Measurements from ENCODE around the gene DUXB. TPM values are rescaled to one million over a fixed set of nuclear protein-coding genes. Genes with fewer than 3 reads are reported as not detected.

The DUXB gene
- total RNA-seq, 5 donors from 2014 or later (not counting 1 experiment from before 2014, with no cell fraction given), result not detected

DNA sequence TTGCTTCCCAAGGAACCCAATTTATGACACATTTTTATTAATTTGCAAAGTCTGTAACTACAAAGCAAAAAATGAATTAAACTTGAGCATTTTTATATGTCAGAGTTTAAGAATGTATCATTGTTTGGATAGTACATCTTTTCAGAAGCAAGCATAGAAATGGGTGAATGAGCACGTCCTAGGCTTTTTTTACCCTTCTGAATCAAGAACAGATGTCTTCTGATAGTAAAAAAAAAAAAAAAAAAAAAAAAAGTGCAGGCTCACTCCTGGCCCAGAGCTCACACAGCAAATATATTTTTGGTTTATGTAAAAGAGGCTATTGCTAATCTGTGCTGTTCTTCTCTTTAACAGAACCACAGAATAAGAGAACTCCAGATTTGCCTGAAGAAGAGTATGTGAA is 47.3 kb downstream of the DUXB start:
- no peaks in the 10 kb centered on the region for H3K27me3 Mint-ChIP-seq
- no peak for ATAC-seq (replicated peaks in 1 of 4)
- H3K36me3 Mint-ChIP-seq, result peaks cover 50% of the 10 kb centered on the region
- peaks cover 60 to 67% (median 62%) of the 10 kb centered on the region in 3 donors for H3K4me1 Mint-ChIP-seq
- ChIA-PET POLR2A (no interaction called here), CTCF (interaction anchor here in 1 of 2 donors (0.8 kb wide), 1 partner anchor 35 kb away, joined by 3 read pairs; no protein-coding TSS in a partner anchor)
- WGBS (ENCODE audit: insufficient coverage), result no CpG with 5 or more reads among the region's 1 CpG
- Histone ChIP-seq H3K27ac (ENCODE audit: low read length) (peak overlapping the region; percentile 13), H3K4me1 (ENCODE audit: control insufficient read depth in 1 of 2, extremely low read depth in 1 of 2, insufficient read depth in 2 of 2, low read length in 2 of 2) (peaks cover 18 to 23% of the 10 kb centered on the region in 2 experiments), H3K9me3 (no peaks in the 10 kb centered on the region), H3K36me3 (ENCODE audit: control insufficient read depth in 2 of 2, extremely low read depth in 1 of 2, insufficient read depth in 1 of 2, low read length in 1 of 2) (peaks cover 4 to 50% of the 10 kb centered on the region in 2 donors), H3K27me3 (replicated peaks in 1 of 2; ENCODE audit: control insufficient read depth in 2 of 2, extremely low read depth in 1 of 2, insufficient read depth in 2 of 2, low read length in 1 of 2) (no peaks in the 10 kb centered on the region), H3K4me3 (ENCODE audit: control insufficient read depth in 1 of 2, extremely low read depth in 1 of 2, low read length in 1 of 2) (no peak overlapping the region)
- no peak for DNase-seq
- H3K9me3 Mint-ChIP-seq, result no peaks in the 10 kb centered on the region
- peak overlapping the region; percentile 63 to 74 for H3K27ac Mint-ChIP-seq
- peak overlapping the region; percentile 30 to 99 (median 48) for H3K4me3 Mint-ChIP-seq

DNA sequence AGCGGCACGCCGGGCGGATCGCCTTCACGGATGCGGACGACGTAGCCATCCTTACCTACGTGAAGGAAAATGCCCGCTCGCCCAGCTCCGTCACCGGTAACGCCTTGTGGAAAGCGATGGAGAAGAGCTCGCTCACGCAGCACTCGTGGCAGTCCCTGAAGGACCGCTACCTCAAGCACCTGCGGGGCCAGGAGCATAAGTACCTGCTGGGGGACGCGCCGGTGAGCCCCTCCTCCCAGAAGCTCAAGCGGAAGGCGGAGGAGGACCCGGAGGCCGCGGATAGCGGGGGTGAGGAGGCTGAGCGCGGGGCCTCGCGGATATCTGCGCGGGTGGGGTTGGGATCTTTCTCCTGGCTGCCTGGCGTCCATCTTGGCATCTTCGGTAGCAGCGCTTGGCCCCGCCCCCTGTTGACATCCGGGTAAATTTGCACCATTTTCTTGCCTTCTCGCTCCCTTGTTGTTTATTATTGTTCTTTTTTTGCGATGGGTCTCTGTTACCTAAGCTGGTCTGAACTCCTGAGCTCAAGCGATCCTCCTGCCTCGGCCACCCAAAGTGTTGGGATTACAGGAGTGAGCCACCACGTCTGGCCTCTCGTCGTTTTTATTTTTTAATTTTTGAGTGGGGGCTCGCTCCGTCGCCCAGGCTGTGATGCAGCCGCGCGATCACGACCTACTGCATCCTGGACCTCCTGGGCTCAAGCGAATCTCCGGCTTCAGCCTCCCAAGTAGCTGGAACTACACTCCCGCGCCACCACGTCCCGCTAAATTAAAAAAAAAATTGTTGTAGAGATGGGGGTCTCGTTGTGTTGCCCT is 52.8 kb downstream of the DUXB start:
- Mint-ChIP-seq H3K27ac (peak overlapping the region; percentile 96 to 97), H3K9me3 (no peaks in the 10 kb centered on the region), H3K27me3 (no peaks in the 10 kb centered on the region), H3K4me1 (peaks cover 71 to 76% (median 72%) of the 10 kb centered on the region in 3 donors), H3K4me3 (peak overlapping the region; percentile 99 to 100 (median 99)), H3K36me3 (peaks cover 36% of the 10 kb centered on the region)
- peak; percentile 73 to 92 (median 87) for DNase-seq
- H3K4me3 ChIP-seq (ENCODE audit: control insufficient read depth in 1 of 2, extremely low read depth in 1 of 2, low read length in 1 of 2), result peak overlapping the region; percentile 89 to 100
- CTCF ChIA-PET, result interaction anchor here (0.5 to 2.0 kb wide), 10 partner anchors 20 to 214 kb away, joined by 3 to 27 read pairs (median 5); partner anchors contain the start of gene ADAT1 (in 2 of the 2)
- no peaks in the 10 kb centered on the region for H3K27me3 ChIP-seq (replicated peaks in 1 of 2; ENCODE audit: control insufficient read depth in 2 of 2, extremely low read depth in 1 of 2, insufficient read depth in 2 of 2, low read length in 1 of 2)
- under 1% methylated on average over 50 of the region's 62 CpGs for WGBS (ENCODE audit: insufficient coverage)
- ATAC-seq (replicated peaks in 1 of 4), result peak; percentile 47 to 52 (median 48)
- peak overlapping the region; percentile 94 for H3K27ac ChIP-seq (ENCODE audit: low read length)
- peaks cover 0 to 18% of the 10 kb centered on the region in 2 donors for H3K36me3 ChIP-seq (ENCODE audit: control insufficient read depth in 2 of 2, extremely low read depth in 1 of 2, insufficient read depth in 1 of 2, low read length in 1 of 2)
- POLR2A ChIA-PET, result interaction anchor here (0.5 to 4.1 kb wide), 17 partner anchors 18 to 1091 kb away, joined by 3 to 59 read pairs (median 5); partner anchors contain the start of genes ADAT1 (in 2 of the 2), TMEM231 (in 2 of the 2) and CFDP1 (in 1 of the 2)
- no peaks in the 10 kb centered on the region for H3K9me3 ChIP-seq
- peaks cover 40 to 57% of the 10 kb centered on the region in 2 experiments for H3K4me1 ChIP-seq (ENCODE audit: control insufficient read depth in 1 of 2, extremely low read depth in 1 of 2, insufficient read depth in 2 of 2, low read length in 2 of 2)

DNA sequence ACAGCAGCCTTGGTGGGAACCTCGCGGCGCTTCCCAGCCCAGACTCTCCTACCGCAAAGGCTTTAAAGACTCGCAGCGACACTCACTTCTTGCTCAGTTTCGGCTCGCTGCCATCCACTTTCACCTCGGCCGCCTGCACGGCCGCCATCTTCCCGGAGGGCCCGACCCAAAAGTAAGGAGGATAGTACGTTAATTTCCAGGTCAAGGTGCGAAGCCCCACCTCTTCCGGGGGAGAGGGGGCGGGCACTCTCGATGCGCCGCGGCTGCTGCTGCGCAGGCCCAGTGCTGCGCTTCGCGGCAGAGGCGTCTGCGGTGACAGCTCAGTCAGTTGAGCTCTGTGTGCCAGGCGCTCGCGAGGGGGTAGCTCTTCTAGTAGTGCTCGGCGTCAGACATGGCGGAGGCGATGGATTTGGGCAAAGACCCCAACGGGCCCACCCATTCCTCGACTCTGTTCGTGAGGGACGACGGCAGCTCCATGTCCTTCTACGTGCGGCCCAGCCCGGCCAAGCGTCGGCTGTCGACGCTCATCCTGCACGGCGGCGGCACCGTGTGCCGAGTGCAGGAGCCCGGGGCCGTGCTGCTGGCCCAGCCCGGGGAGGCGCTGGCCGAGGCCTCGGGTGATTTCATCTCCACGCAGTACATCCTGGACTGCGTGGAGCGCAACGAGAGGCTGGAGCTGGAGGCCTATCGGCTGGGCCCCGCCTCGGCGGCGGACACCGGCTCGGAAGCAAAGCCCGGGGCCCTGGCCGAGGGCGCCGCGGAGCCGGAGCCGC is 53.6 kb downstream of the DUXB start, which contains the start of the genes KARS1 and TERF2IP:
TSS of gene KARS1 (minus strand) at position 174 of the 773 bp plus-strand sequence. CDS start at position 148, 26 bp downstream.
TSS of gene TERF2IP (plus strand) at position 282 of the 773 bp plus-strand sequence. CDS start at position 392, 110 bp downstream.
- Mint-ChIP-seq H3K4me3 (peak within 1 kb of the TSS; percentile 99 to 100 (median 99)), H3K27ac (peak within 1 kb of the TSS; percentile 99), H3K36me3 (peaks cover 38% of the 10 kb centered on the region), H3K9me3 (no peaks in the 10 kb centered on the region), H3K4me1 (peaks cover 66 to 74% (median 69%) of the 10 kb centered on the region in 3 donors), H3K27me3 (no peaks in the 10 kb centered on the region)
- CTCF ChIA-PET, result interaction anchor here (0.5 to 1.5 kb wide), 11 partner anchors 20 to 1543 kb away, joined by 3 to 27 read pairs (median 4); partner anchors contain the start of genes ADAT1 (in 2 of the 2), MON1B (in 1 of the 2) and WDR59 (in 1 of the 2)
- WGBS (ENCODE audit: insufficient coverage), result under 1% methylated on average over 74 of the region's 76 CpGs
- H3K27me3 ChIP-seq (replicated peaks in 1 of 2; ENCODE audit: control insufficient read depth in 2 of 2, extremely low read depth in 1 of 2, insufficient read depth in 2 of 2, low read length in 1 of 2), result no peaks in the 10 kb centered on the region
- peaks cover 37 to 54% of the 10 kb centered on the region in 2 experiments for H3K4me1 ChIP-seq (ENCODE audit: control insufficient read depth in 1 of 2, extremely low read depth in 1 of 2, insufficient read depth in 2 of 2, low read length in 2 of 2)
- DNase-seq (peak; percentile 83 to 98 (median 94)), ATAC-seq (replicated peaks in 1 of 4) (peak; percentile 86 to 88 (median 87))
- POLR2A ChIA-PET, result interaction anchor here (0.5 to 4.1 kb wide), 17 partner anchors 17 to 991 kb away, joined by 3 to 59 read pairs (median 5); partner anchors contain the start of genes ADAT1 (in 2 of the 2), TMEM231 (in 2 of the 2), CFDP1 (in 1 of the 2) and GABARAPL2 (in 1 of the 2)
- H3K36me3 ChIP-seq (ENCODE audit: control insufficient read depth in 2 of 2, extremely low read depth in 1 of 2, insufficient read depth in 1 of 2, low read length in 1 of 2), result peaks cover 0 to 21% of the 10 kb centered on the region in 2 donors
- H3K4me3 ChIP-seq (ENCODE audit: control insufficient read depth in 1 of 2, extremely low read depth in 1 of 2, low read length in 1 of 2), result peak within 1 kb of the TSS; percentile 89 to 100
- H3K27ac ChIP-seq (ENCODE audit: low read length), result peak within 1 kb of the TSS; percentile 94
- H3K9me3 ChIP-seq, result no peaks in the 10 kb centered on the region

GRCh38 chr16:75647112-75647491 is 54.2 kb downstream of the DUXB start:
- H3K9me3 Mint-ChIP-seq, result no peaks in the 10 kb centered on the region
- WGBS (ENCODE audit: insufficient coverage), result 0% methylated on average over 14 of the region's 18 CpGs
- H3K4me3 Mint-ChIP-seq, result peak overlapping the region; percentile 99 to 100 (median 99)
- POLR2A ChIA-PET, result interaction anchor here (0.6 to 4.1 kb wide), 14 partner anchors 16 to 980 kb away, joined by 3 to 59 read pairs (median 4); partner anchors contain the start of genes ADAT1 (in 2 of the 2), TMEM231 (in 2 of the 2), CFDP1 (in 1 of the 2) and GABARAPL2 (in 1 of the 2)
- H3K27me3 Mint-ChIP-seq, result no peaks in the 10 kb centered on the region
- CTCF ChIA-PET, result interaction anchor here (0.5 to 1.5 kb wide), 9 partner anchors 19 to 1544 kb away, joined by 3 to 27 read pairs (median 4); partner anchors contain the start of genes ADAT1 (in 2 of the 2), MON1B (in 1 of the 2) and WDR59 (in 1 of the 2)
- peak; percentile 11 to 19 (median 12) for ATAC-seq (replicated peaks in 1 of 4)
- H3K27me3 ChIP-seq (replicated peaks in 1 of 2; ENCODE audit: control insufficient read depth in 2 of 2, extremely low read depth in 1 of 2, insufficient read depth in 2 of 2, low read length in 1 of 2), result no peaks in the 10 kb centered on the region
- H3K4me1 Mint-ChIP-seq, result peaks cover 60 to 74% (median 70%) of the 10 kb centered on the region in 3 donors
- H3K27ac ChIP-seq (ENCODE audit: low read length), result peak overlapping the region; percentile 94
- no peak for DNase-seq
- H3K27ac Mint-ChIP-seq, result peak overlapping the region; percentile 99
- peak overlapping the region; percentile 89 to 100 for H3K4me3 ChIP-seq (ENCODE audit: control insufficient read depth in 1 of 2, extremely low read depth in 1 of 2, low read length in 1 of 2)
- H3K9me3 ChIP-seq, result no peaks in the 10 kb centered on the region
- H3K36me3 Mint-ChIP-seq, result peaks cover 43% of the 10 kb centered on the region
- H3K4me1 ChIP-seq (ENCODE audit: control insufficient read depth in 1 of 2, extremely low read depth in 1 of 2, insufficient read depth in 2 of 2, low read length in 2 of 2), result peaks cover 41 to 51% of the 10 kb centered on the region in 2 experiments
- H3K36me3 ChIP-seq (ENCODE audit: control insufficient read depth in 2 of 2, extremely low read depth in 1 of 2, insufficient read depth in 1 of 2, low read length in 1 of 2), result peaks cover 0 to 27% of the 10 kb centered on the region in 2 donors

DNA sequence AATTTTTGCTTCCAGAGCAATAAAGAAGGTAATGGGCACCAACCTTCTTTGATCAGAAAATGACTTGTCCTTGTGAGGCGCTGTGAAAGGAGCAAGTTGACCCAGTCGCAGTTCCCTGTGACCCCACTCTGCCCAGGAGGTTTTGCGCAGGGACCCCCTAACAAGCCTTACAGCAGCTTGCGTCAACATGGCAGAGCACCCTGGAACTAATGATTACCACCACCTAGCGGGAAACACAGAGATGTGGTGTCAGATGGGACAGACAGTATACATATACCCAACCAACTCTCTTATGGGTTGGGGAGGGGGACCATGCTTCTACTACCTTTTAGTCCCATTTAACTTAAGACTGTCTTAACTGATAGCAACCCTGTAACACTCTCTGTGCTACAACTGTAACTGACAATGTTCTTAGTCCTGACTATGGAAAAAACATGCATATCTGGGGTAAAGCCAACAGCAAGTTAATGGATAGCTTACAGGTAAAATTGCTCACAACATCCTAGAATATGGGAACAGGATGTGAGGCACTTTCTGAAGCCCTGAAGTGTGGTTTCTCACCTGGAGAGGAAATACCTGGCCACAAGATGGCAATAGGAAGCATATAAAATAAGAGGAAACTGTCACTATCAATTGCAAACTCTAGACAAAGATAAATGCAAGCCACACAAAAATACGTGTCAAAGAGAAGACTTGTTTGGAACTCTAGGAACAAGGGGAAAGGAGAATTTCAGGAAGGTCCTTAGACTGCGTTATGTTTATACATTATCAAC is 56.8 kb downstream of the DUXB start:
- Mint-ChIP-seq H3K27me3 (no peaks in the 10 kb centered on the region), H3K4me1 (peaks cover 46 to 60% (median 58%) of the 10 kb centered on the region in 3 donors), H3K27ac (peak overlapping the region; percentile 24 to 72), H3K4me3 (peak overlapping the region; percentile 48 to 99 (median 61)), H3K9me3 (no peaks in the 10 kb centered on the region), H3K36me3 (peaks cover 52% of the 10 kb centered on the region)
- no peak overlapping the region for H3K4me3 ChIP-seq (ENCODE audit: control insufficient read depth in 1 of 2, extremely low read depth in 1 of 2, low read length in 1 of 2)
- H3K36me3 ChIP-seq (ENCODE audit: control insufficient read depth in 2 of 2, extremely low read depth in 1 of 2, insufficient read depth in 1 of 2, low read length in 1 of 2), result peaks cover 10 to 52% of the 10 kb centered on the region in 2 donors
- ChIA-PET CTCF (interaction anchor here in 1 of 2 donors (0.9 to 1.5 kb wide), 3 partner anchors 8 to 128 kb away, joined by 3 to 4 read pairs (median 3); no protein-coding TSS in a partner anchor), POLR2A (no interaction called here)
- 96% methylated on average over 2 of the region's 7 CpGs for WGBS (ENCODE audit: insufficient coverage)
- no peaks in the 10 kb centered on the region for H3K9me3 ChIP-seq
- peaks cover 33 to 34% of the 10 kb centered on the region in 2 experiments for H3K4me1 ChIP-seq (ENCODE audit: control insufficient read depth in 1 of 2, extremely low read depth in 1 of 2, insufficient read depth in 2 of 2, low read length in 2 of 2)
- H3K27ac ChIP-seq (ENCODE audit: low read length), result peak overlapping the region; percentile 3
- ATAC-seq (replicated peaks in 1 of 4), result no peak
- H3K27me3 ChIP-seq (replicated peaks in 1 of 2; ENCODE audit: control insufficient read depth in 2 of 2, extremely low read depth in 1 of 2, insufficient read depth in 2 of 2, low read length in 1 of 2), result no peaks in the 10 kb centered on the region
- DNase-seq, result peak in 1 of 35 experiments; percentile 71
